Measurements from ENCODE around the gene ABCA5. TPM values are rescaled to one million over a fixed set of nuclear protein-coding genes. Genes with fewer than 3 reads are reported as not detected.

The ABCA5 gene
- total and polyA plus RNA-seq, 4 donors: 18.7 to 84.4 (median 48.8) TPM

- 86% methylated on average over 1 of the region's 1 CpG for WGBS
- Histone ChIP-seq H3K4me3 (ENCODE audit: low read depth in 1 of 3, low read length in 3 of 3) (no peak overlapping the region), H3K27me3 (ENCODE audit: control insufficient read depth in 4 of 4, insufficient read depth in 4 of 4, low read length in 3 of 4) (no peaks in the 10 kb centered on the region), H3K9ac (ENCODE audit: low read depth in 1 of 2, low read length in 2 of 2) (no peak overlapping the region), H3K4me1 (ENCODE audit: control insufficient read depth in 4 of 4, insufficient read depth in 4 of 4, low read length in 3 of 4) (no peaks in the 10 kb centered on the region), H3K27ac (ENCODE audit: low read depth in 1 of 2, low read length in 2 of 2) (no peak overlapping the region), H3K36me3 (ENCODE audit: control insufficient read depth in 4 of 4, insufficient read depth in 3 of 4, low read depth in 1 of 4, low read length in 3 of 4) (no peaks in the 10 kb centered on the region), H3K9me3 (ENCODE audit: control insufficient read depth in 4 of 4, low read length in 3 of 4) (no peaks in the 10 kb centered on the region)
- TF ChIP-seq ZBTB33 (IDR thresholded peaks at IDR 0.05) (no peak), HNF4G (IDR thresholded peaks at IDR 0.05) (no peak), NR2F2 (IDR thresholded peaks at IDR 0.05) (no peak), FOXA2 (IDR thresholded peaks at IDR 0.05) (no peak), TAF1 (conservative IDR thresholded peaks at IDR 0.05) (no peak), YY1 (IDR thresholded peaks at IDR 0.05) (no peak), CTCF (IDR thresholded peaks at IDR 0.05; ENCODE audit: low read depth, low read length, missing input control) (no peak), EGR1 (IDR thresholded peaks at IDR 0.05; ENCODE audit: low read depth in 2 of 2) (no peak), MAX (IDR thresholded peaks at IDR 0.05) (no peak), HNF4A (conservative IDR thresholded peaks at IDR 0.05) (no peak), RAD21 (IDR thresholded peaks at IDR 0.05) (no peak), ATF3 (IDR thresholded peaks at IDR 0.05) (no peak), GABPA (IDR thresholded peaks at IDR 0.05 in 1 of 2, conservative IDR thresholded peaks at IDR 0.05 in 1 of 2) (no peak), RXRA (IDR thresholded peaks at IDR 0.05) (no peak), FOXA1 (IDR thresholded peaks at IDR 0.05) (no peak), REST (IDR thresholded peaks at IDR 0.05) (no peak), JUND (IDR thresholded peaks at IDR 0.05) (no peak), SP1 (IDR thresholded peaks at IDR 0.05) (no peak)
- DNase-seq (ENCODE audit: low spot score): no peak
Observed at GRCh38 chr17:69336996-69337395, 10.1 kb upstream of the ABCA5 start.

All from liver (tissue), 9 donors.